WTC11 (cell line): ENCODE data around the gene RIC1.

Source experiments
- CBFB ChIP-seq: sonication (generic); formaldehyde crosslinking; IDR thresholded peaks from 2 replicates; pipeline ENCODE4 v1.8.1; 2022; ENCODE audit warnings: mild to moderate bottlenecking, low read depth, missing genetic modification reagents
- CREB1 ChIP-seq: sonication (generic); formaldehyde crosslinking; IDR thresholded peaks from 2 replicates; pipeline ENCODE4 v1.8.0; 2023; ENCODE audit warnings: mild to moderate bottlenecking, missing genetic modification reagents
- ELF4 ChIP-seq: sonication (generic); formaldehyde crosslinking; IDR thresholded peaks from 2 replicates; pipeline ENCODE4 v1.8.1; 2022; ENCODE audit warnings: low read depth, mild to moderate bottlenecking, moderate library complexity, missing genetic modification reagents
- FOXJ3 ChIP-seq: sonication (generic); formaldehyde crosslinking; IDR thresholded peaks from 2 replicates; pipeline ENCODE4 v1.9.0; 2021; ENCODE audit warnings: missing genetic modification reagents, mild to moderate bottlenecking, borderline replicate concordance
- JUN ChIP-seq: sonication (generic); formaldehyde crosslinking; IDR thresholded peaks from 2 replicates; pipeline ENCODE4 v1.8.0; 2023; ENCODE audit warnings: mild to moderate bottlenecking, missing genetic modification reagents
- KAT7 ChIP-seq: sonication (generic); formaldehyde crosslinking; IDR thresholded peaks from 2 replicates; pipeline ENCODE4 v1.8.1; 2023; ENCODE audit warnings: missing genetic modification reagents, mild to moderate bottlenecking, borderline replicate concordance
- NR1H2 ChIP-seq: sonication (generic); formaldehyde crosslinking; IDR thresholded peaks from 2 replicates; pipeline ENCODE4 v1.9.0; 2021; ENCODE audit warnings: mild to moderate bottlenecking, moderate library complexity, missing genetic modification reagents
- NR2C2 ChIP-seq: sonication (generic); formaldehyde crosslinking; IDR thresholded peaks from 2 replicates; pipeline ENCODE4 v1.8.0; 2022; ENCODE audit warnings: mild to moderate bottlenecking, missing genetic modification reagents
- ZBTB21 ChIP-seq: sonication (generic); formaldehyde crosslinking; IDR thresholded peaks from 2 replicates; pipeline ENCODE4 v1.8.1; 2023; ENCODE audit warnings: mild to moderate bottlenecking, missing genetic modification reagents, borderline replicate concordance
- ZNF121 ChIP-seq: sonication (generic); formaldehyde crosslinking; IDR thresholded peaks from 2 replicates; pipeline ENCODE4 v1.8.0; 2023; ENCODE audit warnings: missing genetic modification reagents
- ZNF317 ChIP-seq: sonication (generic); formaldehyde crosslinking; IDR thresholded peaks from 2 replicates; pipeline ENCODE4 v1.8.1; 2023; ENCODE audit warnings: low read depth, mild to moderate bottlenecking, moderate library complexity, missing genetic modification reagents, borderline replicate concordance
- TF ChIP-seq, protein P1 (sequence below): fragments of 200-600 bp; IDR thresholded peaks from 2 replicates; pipeline ENCODE4 v1.8.0; 2022; ENCODE audit warnings: antibody characterized with exemption
- TF ChIP-seq, protein P2 (sequence below): sonication (generic); formaldehyde crosslinking; IDR thresholded peaks from 2 replicates; pipeline ENCODE4 v1.8.1; 2022; ENCODE audit warnings: low read depth, mild to moderate bottlenecking, moderate library complexity, missing genetic modification reagents, borderline replicate concordance
- TF ChIP-seq, protein P3 (sequence below): sonication (generic); formaldehyde crosslinking; conservative IDR thresholded peaks from 2 replicates; pipeline ENCODE4 v1.8.1; 2022; ENCODE audit warnings: mild to moderate bottlenecking, missing genetic modification reagents

DNA sequence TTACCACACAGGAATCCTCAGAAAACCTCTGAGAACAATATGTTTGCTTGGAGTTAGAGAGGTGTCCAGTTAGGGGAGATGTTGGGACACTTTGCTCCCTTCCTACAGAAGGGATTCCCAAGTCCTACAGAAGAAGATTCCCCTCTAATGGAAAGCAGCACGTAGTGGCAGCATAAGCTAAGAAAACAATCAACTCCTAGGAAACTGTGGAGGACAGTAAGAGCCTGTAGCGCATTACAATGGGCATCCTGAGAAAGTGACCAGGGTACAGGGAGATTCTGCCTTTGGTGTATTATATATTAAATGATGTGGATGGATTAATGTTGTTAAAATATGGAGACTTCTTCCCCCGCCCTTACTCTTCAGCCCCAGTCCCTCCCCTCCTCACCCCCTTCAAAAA lies 13.9 kb upstream of the RIC1 start:
- TF ChIP-seq ZBTB21 (CRISPR knock-in tag) = no peak
- no peak for TF ChIP-seq ELF4 (CRISPR knock-in tag)
- TF ChIP-seq NR1H2 (CRISPR knock-in tag) = no peak
- TF ChIP-seq, protein P1, sequence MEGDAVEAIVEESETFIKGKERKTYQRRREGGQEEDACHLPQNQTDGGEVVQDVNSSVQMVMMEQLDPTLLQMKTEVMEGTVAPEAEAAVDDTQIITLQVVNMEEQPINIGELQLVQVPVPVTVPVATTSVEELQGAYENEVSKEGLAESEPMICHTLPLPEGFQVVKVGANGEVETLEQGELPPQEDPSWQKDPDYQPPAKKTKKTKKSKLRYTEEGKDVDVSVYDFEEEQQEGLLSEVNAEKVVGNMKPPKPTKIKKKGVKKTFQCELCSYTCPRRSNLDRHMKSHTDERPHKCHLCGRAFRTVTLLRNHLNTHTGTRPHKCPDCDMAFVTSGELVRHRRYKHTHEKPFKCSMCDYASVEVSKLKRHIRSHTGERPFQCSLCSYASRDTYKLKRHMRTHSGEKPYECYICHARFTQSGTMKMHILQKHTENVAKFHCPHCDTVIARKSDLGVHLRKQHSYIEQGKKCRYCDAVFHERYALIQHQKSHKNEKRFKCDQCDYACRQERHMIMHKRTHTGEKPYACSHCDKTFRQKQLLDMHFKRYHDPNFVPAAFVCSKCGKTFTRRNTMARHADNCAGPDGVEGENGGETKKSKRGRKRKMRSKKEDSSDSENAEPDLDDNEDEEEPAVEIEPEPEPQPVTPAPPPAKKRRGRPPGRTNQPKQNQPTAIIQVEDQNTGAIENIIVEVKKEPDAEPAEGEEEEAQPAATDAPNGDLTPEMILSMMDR = no peak
- TF ChIP-seq ZNF317 = no peak
- no peak for TF ChIP-seq CBFB (CRISPR knock-in tag)
- no peak for TF ChIP-seq CREB1 (CRISPR knock-in tag)
- TF ChIP-seq, protein P2, sequence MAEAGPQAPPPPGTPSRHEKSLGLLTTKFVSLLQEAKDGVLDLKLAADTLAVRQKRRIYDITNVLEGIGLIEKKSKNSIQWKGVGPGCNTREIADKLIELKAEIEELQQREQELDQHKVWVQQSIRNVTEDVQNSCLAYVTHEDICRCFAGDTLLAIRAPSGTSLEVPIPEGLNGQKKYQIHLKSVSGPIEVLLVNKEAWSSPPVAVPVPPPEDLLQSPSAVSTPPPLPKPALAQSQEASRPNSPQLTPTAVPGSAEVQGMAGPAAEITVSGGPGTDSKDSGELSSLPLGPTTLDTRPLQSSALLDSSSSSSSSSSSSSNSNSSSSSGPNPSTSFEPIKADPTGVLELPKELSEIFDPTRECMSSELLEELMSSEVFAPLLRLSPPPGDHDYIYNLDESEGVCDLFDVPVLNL = no peak
- TF ChIP-seq, protein P3, sequence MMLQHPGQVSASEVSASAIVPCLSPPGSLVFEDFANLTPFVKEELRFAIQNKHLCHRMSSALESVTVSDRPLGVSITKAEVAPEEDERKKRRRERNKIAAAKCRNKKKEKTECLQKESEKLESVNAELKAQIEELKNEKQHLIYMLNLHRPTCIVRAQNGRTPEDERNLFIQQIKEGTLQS (CRISPR knock-in tag) = no peak
- TF ChIP-seq NR2C2 (CRISPR knock-in tag) = no peak
- no peak for TF ChIP-seq KAT7 (CRISPR knock-in tag)
- no peak for TF ChIP-seq JUN (CRISPR knock-in tag)
- TF ChIP-seq FOXJ3 (CRISPR knock-in tag) = no peak
- no peak for TF ChIP-seq ZNF121 (CRISPR knock-in tag)
